GM12878 (cell line): ENCODE results near the gene WDTC1. TPM values are rescaled to one million over a fixed set of nuclear protein-coding genes. Genes with fewer than 3 reads are reported as not detected.

Experiments used
- ATAC-seq: fragments of 200-7000 bp; cut with Tn5 transposase; 3 replicates; pipeline ENCODE4 v1.9.1; 2020; ENCODE audit warnings: mild to moderate bottlenecking, moderate library complexity
- BruUV-seq: library from RNA; stranded (reverse); fragments of 400-500 nt; replicated peaks from 2 replicates; lab custom pipeline; 2021; lab: Mats Ljungman, UMichigan
- CTCF ChIA-PET: fragments of 300-600 bp; sonication (Branson Sonifier 250); formaldehyde crosslinking; extraction: SDS; loops from one replicate; lab custom pipeline; 2021; ENCODE audit warnings: inconsistent platforms; lab: Yijun Ruan, JAX
- POLR2A ChIA-PET: fragments of 350-600 bp; formaldehyde crosslinking; extraction: SDS; loops from one replicate; lab custom pipeline; 2021; ENCODE audit warnings: inconsistent platforms; lab: Charles Lee
- RAD21 ChIA-PET: fragments of 300-600 bp; sonication (Branson Sonifier 250); formaldehyde crosslinking; loops from one replicate; lab custom pipeline; 2023; ENCODE audit warnings: antibody characterized with exemption; ENCODE audit not compliant: unreplicated experiment; lab: Charles Lee
- SMC1A ChIA-PET: fragments of 300-600 bp; sonication (Branson Sonifier 250); formaldehyde crosslinking; loops from one replicate; lab custom pipeline; 2023; ENCODE audit not compliant: unreplicated experiment, uncharacterized antibody; lab: Charles Lee
- DNase-seq: peaks from one replicate; pipeline ENCODE4 v3.0.0-alpha.2; 2011; ENCODE audit warnings: low read depth, low spot score
- FAIRE-seq: peaks from 3 replicates; lab custom pipeline; 2011; peaks lifted over from hg19 to GRCh38; lab: Jason Lieb, UNC
- H2AFZ ChIP-seq: 2 replicates; pipeline ENCODE4 v1.6.0; 2011; ENCODE audit warnings: low read depth, low read length, control low read depth; ENCODE audit not compliant: control insufficient read depth
- H3K27ac ChIP-seq: 2 replicates; pipeline ENCODE4 v1.5.1; 2011; ENCODE audit warnings: control low read depth; ENCODE audit not compliant: control insufficient read depth, insufficient read depth
- H3K27me3 ChIP-seq, 2 experiments: replicated peaks in 1 of 2; 2 replicates each; pipeline versions ENCODE4 v1.6.0 to v1.6.1; 2011; ENCODE audit warnings: low read length in 1 of 2; ENCODE audit not compliant: control insufficient read depth in 2 of 2, insufficient read depth in 2 of 2
- H3K36me3 ChIP-seq, 2 experiments: 2 replicates each; pipeline ENCODE4 v1.5.1; 2011; ENCODE audit warnings: low read length in 1 of 2; ENCODE audit not compliant: control insufficient read depth in 2 of 2, insufficient read depth in 2 of 2
- H3K4me1 ChIP-seq: 2 replicates; pipeline ENCODE4 v1.6.1; 2011; ENCODE audit warnings: mild to moderate bottlenecking, low read length, moderate library complexity, mixed read lengths; ENCODE audit not compliant: control insufficient read depth, insufficient read depth
- H3K4me2 ChIP-seq: 2 replicates; pipeline ENCODE4 v1.6.0; 2011; ENCODE audit warnings: control low read depth; ENCODE audit not compliant: control insufficient read depth, insufficient read depth
- H3K4me3 ChIP-seq: fragments of 200-600 bp; sonication (generic); 2 replicates; pipeline ENCODE4 v1.5.1; 2016
- H3K79me2 ChIP-seq: 2 replicates; pipeline ENCODE4 v1.6.0; 2011; ENCODE audit warnings: low read length; ENCODE audit not compliant: control insufficient read depth, insufficient read depth
- H3K9ac ChIP-seq: 2 replicates; pipeline ENCODE4 v1.8.0; 2011; ENCODE audit warnings: low read length, control low read depth, mixed read lengths; ENCODE audit not compliant: control insufficient read depth, insufficient read depth
- H3K9me3 ChIP-seq: replicated peaks from 3 replicates; pipeline ENCODE4 v1.5.1; 2011; ENCODE audit warnings: mild to moderate bottlenecking, low read length; ENCODE audit not compliant: control insufficient read depth, insufficient read depth
- H4K20me1 ChIP-seq: 2 replicates; pipeline ENCODE4 v1.6.0; 2011; ENCODE audit not compliant: control insufficient read depth, insufficient read depth
- ATF2 ChIP-seq: IDR thresholded peaks from 2 replicates; pipeline ENCODE4 v1.6.1; 2012; ENCODE audit warnings: low read length, inconsistent platforms
- BACH1 ChIP-seq: fragments of 450-650 bp; IDR thresholded peaks from 2 replicates; pipeline ENCODE4 v1.6.1; 2017; ENCODE audit warnings: mild to moderate bottlenecking, borderline replicate concordance
- ETV6 ChIP-seq, 2 experiments: fragments of 450-650 bp in 1 of 2; IDR thresholded peaks in 1 of 2; conservative IDR thresholded peaks in 1 of 2; 2 replicates each; pipeline ENCODE4 v1.6.1; 2014; ENCODE audit warnings: antibody characterized with exemption in 1 of 2, borderline replicate concordance in 1 of 2, low read depth in 1 of 2, mild to moderate bottlenecking in 1 of 2, moderate library complexity in 1 of 2
- HSF1 ChIP-seq: fragments of 150-350 bp; IDR thresholded peaks from 2 replicates; pipeline ENCODE4 v1.6.1; 2014; ENCODE audit warnings: mild to moderate bottlenecking, low read depth, low read length
- LARP7 ChIP-seq: fragments of 450-650 bp; IDR thresholded peaks from 2 replicates; pipeline ENCODE4 v1.6.1; 2017; ENCODE audit warnings: mild to moderate bottlenecking
- MEF2B ChIP-seq: fragments of 450-650 bp; IDR thresholded peaks from 2 replicates; pipeline ENCODE4 v1.6.1; 2018; ENCODE audit warnings: mild to moderate bottlenecking, moderate library complexity; ENCODE audit not compliant: partially characterized antibody, poor library complexity, severe bottlenecking
- NFYA ChIP-seq: IDR thresholded peaks from 2 replicates; pipeline ENCODE4 v1.6.1; 2011; ENCODE audit warnings: low read depth, mild to moderate bottlenecking, low read length, improper control_type of control experiment, borderline replicate concordance
- NKRF ChIP-seq: fragments of 450-650 bp; conservative IDR thresholded peaks from 2 replicates; pipeline ENCODE4 v1.6.1; 2017; ENCODE audit warnings: mild to moderate bottlenecking, moderate library complexity
- REST ChIP-seq: IDR thresholded peaks from 2 replicates; pipeline ENCODE4 v1.6.1; 2012; ENCODE audit warnings: mild to moderate bottlenecking, low read depth, low read length
- USF1 ChIP-seq: IDR thresholded peaks from 2 replicates; pipeline ENCODE4 v1.6.1; 2011; ENCODE audit warnings: borderline replicate concordance, low read depth, mild to moderate bottlenecking, moderate library complexity, mixed read lengths, low read length; ENCODE audit not compliant: insufficient read depth; ENCODE audit errors: extremely low read length
- ZBED1 ChIP-seq: IDR thresholded peaks from 2 replicates; pipeline ENCODE4 v1.6.1; 2016; ENCODE audit warnings: borderline replicate concordance
- WGBS: methylation state at CpG from one replicate; pipeline ENCODE4 v1.1.6; 2016; ENCODE audit warnings: low lambda C conversion rate; ENCODE audit not compliant: insufficient replicate concordance, insufficient coverage; ENCODE audit errors: missing lambda C conversion rate; 5-methylcytosine and 5-hydroxymethylcytosine counted together
- in situ Hi-C: fragments of 300-500 bp; cut with MboI; formaldehyde crosslinking; loops from 9 replicates; pipeline ENCODE4 v1.14.3; 2018; ENCODE audit warnings: mixed read lengths
- intact Hi-C: fragments of 100-400 bp; cut with micrococcal nuclease; formaldehyde crosslinking; loops from one replicate; pipeline ENCODE4 v1.14.2; 2022; ENCODE audit not compliant: unreplicated experiment
- polyA plus RNA-seq, 11 experiments: library from polyadenylated mRNA; depleted of rRNA in 4 of 11; unstranded in 6 of 11; stranded (reverse) in 5 of 11; fragments of >200 nt; fragmentation: Nextera tagmentation in 4 of 11; fragmentation: Illumina TruSeq in 1 of 11; extraction: Ambion mirVana in 4 of 11; extraction: Trizol in 1 of 11; gene quantifications; 1 replicate in 1 of 11; 2 replicates in 10 of 11; pipeline versions ENCODE4 v1.2.1 to v1.2.3, GENCODE V29; 2011 to 2016; ENCODE audit warnings: inconsistent platforms in 2 of 11, missing spikeins in 2 of 11, low read depth in 1 of 11
- total RNA-seq, 4 experiments: library from RNA; depleted of rRNA in 3 of 4; stranded (reverse); fragments of >200 nt in 3 of 4; fragmentation: Illumina TruSeq in 1 of 4; extraction: Trizol in 1 of 4; gene quantifications; 2 replicates each; pipeline versions ENCODE4 v1.2.1 to v1.2.3, GENCODE V29; 2013 to 2021

WDTC1 gene
- total and polyA plus RNA-seq, 10 of the 15 experiments (the other 5 are each of a cell fraction or from before 2014, with no cell fraction given) = 0.21 to 28.7 (median 7.6) TPM

GRCh38 chr1:27307874-27308598 is 73.6 kb downstream of the WDTC1 start (continued):
- TF ChIP-seq ATF2 = no peak
- TF ChIP-seq BACH1 = no peak
- no peak for TF ChIP-seq REST

GRCh38 chr1:27314169-27314568 is 79.7 kb downstream of the WDTC1 start:
- no peak for ATAC-seq
- ChIA-PET POLR2A (no interaction called here), SMC1A (interaction anchor here (1.1 kb wide), 2 partner anchors 9 to 13 kb away, joined by 3 read pairs; no protein-coding TSS in a partner anchor), CTCF (interaction anchor here (0.6 to 3.3 kb wide), 6 partner anchors 14 to 421 kb away, joined by 3 to 27 read pairs (median 3); no protein-coding TSS in a partner anchor), RAD21 (no interaction called here)
- Histone ChIP-seq H3K79me2 (no peaks in the 10 kb centered on the region), H2AFZ (no peak overlapping the region), H4K20me1 (no peaks in the 10 kb centered on the region), H3K27ac (no peak overlapping the region), H3K27me3 (no peaks in the 10 kb centered on the region; a peak in 1 of 4 replicates), H3K9me3 (no peaks in the 10 kb centered on the region), H3K9ac (no peak overlapping the region), H3K4me1 (no peaks in the 10 kb centered on the region), H3K4me3 (no peak overlapping the region), H3K4me2 (no peak overlapping the region), H3K36me3 (no peaks in the 10 kb centered on the region)
- intact Hi-C loops (no loop called here), in situ Hi-C loops (no loop called here)
- no peak for FAIRE-seq
- 48% methylated on average over 3 of the region's 3 CpGs for WGBS
- no TSS peak for BruUV-seq
- DNase-seq = no peak
- no peak for TF ChIP-seq ETV6 (conservative IDR thresholded peaks at IDR 0.05 in 1 of 2, IDR thresholded peaks at IDR 0.05 in 1 of 2; ENCODE audit: borderline replicate concordance in 1 of 2, low read depth in 1 of 2)
- no peak for TF ChIP-seq MEF2B
- TF ChIP-seq NKRF = no peak
- no peak for TF ChIP-seq USF1
- no peak for TF ChIP-seq ZBED1
- no peak for TF ChIP-seq HSF1
- no peak for TF ChIP-seq NFYA
- no peak for TF ChIP-seq LARP7
